HG03139 (cell line): ENCODE data around the gene GRIN3B.

Source experiments
- ATAC-seq: cut with Tn5 transposase; IDR thresholded peaks from one replicate; pipeline ENCODE4 v1.9.1; 2021; ENCODE audit not compliant: unreplicated experiment

GRIN3B gene

DNA sequence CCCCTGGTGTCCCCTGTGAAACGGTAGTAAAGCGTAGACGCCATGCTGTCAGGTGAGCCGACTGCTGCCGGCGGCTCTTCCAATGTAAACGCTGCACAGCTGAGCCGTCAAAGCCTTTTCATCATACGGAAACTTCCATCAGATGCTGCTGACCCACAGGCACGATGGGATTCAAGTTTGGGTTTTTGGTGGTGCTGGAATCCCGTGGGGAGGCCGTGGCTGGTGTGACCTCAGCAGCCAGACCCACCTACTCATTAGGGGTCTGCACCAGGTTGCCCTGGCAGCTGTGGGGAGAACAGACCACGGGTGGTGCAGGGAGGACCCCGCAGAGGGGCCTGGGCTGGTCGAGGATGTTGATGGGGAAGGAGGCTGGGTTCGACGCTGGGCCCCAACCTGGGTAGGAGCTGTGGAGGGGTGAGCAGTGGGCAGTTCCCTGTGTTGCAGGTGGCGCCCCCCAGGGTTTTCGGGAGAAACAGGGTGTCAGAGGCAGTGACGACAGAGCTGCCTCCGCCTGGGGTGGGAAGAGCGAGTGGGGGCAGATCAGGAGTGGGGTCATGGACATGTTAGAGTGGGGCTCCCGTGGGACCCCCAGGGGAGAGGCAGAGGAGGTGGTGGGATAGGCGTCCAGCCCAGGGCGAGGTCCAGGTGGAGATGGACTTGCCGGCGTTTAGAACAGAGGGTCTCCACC, 6.6 kb downstream of the GRIN3B start:
- ATAC-seq: no peak

GRCh38 chr19:1007399-1008251, 7.4 kb downstream of the GRIN3B start:
- no peak for ATAC-seq

DNA sequence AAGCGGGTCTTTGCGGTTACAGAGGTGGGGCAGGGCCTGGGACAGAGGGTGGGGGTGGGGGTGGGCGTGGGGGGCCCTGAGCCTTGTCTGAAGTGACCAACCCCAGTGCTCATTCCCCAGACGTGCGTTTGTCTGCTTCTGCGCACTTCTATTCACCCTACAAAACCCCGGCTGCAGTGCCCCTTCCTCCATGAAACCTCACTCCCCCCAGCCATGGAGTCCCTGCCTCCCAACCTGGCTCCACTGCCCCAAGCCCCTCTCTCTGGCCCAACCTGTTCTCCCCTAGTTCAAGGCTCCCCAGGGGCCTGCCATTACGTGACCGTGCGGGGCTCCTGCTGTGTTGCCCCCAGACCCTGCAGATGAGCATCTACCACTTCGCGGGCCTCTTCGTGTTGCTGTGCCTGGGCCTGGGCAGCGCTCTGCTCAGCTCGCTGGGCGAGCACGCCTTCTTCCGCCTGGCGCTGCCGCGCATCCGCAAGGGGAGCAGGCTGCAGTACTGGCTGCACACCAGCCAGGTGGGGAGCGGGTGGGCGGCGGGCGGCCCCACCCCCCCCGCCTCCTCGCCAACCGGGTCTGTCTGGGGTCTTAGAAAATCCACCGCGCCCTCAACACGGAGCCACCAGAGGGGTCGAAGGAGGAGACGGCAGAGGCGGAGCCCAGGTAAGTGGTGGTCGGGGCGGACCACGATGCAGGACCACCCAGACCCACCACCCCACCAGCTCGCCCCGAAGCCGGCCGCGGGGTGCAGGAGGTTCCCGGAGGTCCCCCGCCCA, 8.2 kb downstream of the GRIN3B start:
- no peak for ATAC-seq

GRCh38 chr19:1009041-1009980, 9.1 kb downstream of the GRIN3B start:
- no peak for ATAC-seq

DNA sequence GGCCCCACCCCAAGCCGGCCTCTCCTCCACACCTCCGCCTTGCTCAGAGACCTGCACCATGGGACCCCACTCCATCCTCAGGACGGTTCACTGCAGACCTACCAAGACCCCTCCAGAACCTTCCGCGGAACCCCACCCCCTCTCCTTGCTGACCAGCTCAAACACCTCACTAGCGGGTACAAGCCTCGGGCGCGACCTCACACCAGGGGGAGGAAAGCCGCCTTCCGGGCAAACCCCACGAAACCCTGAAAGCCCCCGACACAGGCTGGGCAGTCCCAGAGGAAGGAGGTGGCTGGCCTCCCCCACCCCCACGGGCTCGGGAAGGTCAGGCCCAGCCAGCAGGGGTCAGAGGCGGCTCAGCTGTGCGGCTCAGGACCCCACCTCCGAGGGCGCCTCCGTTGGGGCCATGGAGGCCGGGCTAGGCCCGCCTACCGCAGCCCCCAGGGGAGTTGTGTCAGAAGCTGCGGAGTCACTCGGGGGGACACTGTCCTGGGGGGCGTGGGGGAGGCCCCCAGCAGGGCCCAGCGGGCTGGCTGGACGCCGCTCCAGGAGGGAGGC, 9.8 kb downstream of the GRIN3B start:
- ATAC-seq: no peak

DNA sequence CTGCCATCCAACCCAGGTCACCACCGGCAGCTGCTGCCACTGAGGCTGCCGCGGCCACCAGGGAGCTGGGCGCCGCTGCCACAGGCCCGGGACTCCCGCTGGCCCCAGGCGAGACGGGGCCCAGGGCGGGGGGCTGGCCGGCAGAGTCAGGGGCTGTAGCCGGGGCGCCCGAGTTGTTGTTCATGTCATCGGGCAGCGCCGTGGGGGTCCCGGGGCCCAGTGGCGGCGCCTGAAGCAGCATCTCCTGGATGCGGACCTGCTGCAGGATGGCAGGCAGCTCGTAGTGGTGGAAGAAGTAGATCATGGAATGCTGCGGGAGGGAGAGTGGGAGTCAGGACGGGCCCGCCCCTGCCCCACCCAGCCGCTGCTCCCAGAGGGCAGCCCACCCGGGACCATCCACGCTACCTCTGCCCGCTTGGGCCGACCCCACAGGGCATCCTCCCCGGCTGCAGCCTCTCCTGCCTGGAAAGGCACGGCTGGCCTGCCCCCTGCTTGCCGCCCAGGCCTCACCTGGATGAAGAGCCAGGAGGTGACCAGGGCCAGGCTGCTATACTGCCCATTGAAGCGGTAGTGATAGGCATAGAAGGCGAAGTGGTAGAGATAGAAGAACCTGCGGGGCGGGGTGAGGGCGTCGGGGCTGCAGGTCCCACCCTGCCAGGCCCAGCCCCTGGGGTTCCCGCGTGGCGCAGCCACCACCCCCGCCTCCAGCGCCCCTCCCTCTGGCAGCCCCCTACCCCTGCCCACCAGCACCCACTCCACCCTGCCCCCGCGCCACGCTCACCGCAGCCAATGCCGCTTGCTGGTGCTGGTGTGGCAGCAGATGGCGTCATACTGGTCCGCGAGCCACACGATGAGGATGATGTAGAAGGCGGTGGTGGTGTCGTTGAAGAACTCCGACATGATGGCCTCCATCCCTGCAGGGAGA, 10.6 kb downstream of the GRIN3B start:
- ATAC-seq: no peak

DNA sequence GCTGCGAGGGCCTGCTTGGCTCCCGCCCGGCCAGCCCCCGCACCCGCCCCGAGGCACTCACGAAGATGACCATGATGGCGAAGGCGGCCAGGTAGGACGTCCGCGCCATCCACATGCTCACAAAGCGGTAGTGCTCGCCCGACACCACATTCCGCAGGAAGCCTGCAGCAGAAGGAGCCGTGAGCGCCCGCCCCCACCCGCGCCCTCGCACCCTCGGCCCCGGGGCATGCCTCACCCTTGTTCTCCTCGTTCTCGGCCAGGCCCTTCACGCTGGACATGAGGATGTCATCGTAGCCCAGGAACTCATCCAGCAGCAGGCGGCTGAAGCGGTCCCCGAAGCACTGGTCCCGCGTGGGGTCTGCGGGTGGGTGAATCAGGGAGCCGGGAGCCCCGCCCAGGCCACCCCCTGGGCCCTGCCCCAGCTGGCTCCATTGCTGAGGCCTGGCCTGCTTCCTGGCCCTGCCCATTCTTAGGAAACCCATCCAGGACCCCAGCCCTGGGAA, 11.7 kb downstream of the GRIN3B start:
- ATAC-seq: no peak

DNA sequence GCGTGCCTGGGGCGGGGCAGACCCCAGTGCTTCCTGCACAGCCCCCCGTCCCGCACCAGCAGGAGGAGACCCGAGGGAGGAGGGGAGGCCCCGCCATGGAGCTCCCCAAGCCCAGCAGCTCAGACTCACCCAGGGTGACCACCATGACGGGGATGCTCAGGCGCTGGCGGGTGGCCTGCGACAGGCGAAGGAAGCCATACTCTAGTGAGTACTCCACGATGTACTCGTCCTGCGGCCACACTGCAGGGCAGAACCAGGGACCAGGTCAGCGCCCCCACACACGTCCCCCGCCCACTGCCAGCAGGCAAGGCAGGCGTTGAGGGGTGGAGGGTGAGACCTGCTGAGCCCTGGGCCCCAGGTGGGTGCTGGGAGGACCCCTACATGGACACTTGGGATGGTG, 12.1 kb downstream of the GRIN3B start:
- no peak for ATAC-seq

GRCh38 chr19:1013218-1013617, 13.0 kb downstream of the GRIN3B start:
- no peak for ATAC-seq

- ATAC-seq: no peak
Measured at GRCh38 chr19:1014161-1015060, 14.2 kb downstream of the GRIN3B start.

GRCh38 chr19:1015061-1015781, 15.0 kb downstream of the GRIN3B start:
- ATAC-seq: no peak

DNA sequence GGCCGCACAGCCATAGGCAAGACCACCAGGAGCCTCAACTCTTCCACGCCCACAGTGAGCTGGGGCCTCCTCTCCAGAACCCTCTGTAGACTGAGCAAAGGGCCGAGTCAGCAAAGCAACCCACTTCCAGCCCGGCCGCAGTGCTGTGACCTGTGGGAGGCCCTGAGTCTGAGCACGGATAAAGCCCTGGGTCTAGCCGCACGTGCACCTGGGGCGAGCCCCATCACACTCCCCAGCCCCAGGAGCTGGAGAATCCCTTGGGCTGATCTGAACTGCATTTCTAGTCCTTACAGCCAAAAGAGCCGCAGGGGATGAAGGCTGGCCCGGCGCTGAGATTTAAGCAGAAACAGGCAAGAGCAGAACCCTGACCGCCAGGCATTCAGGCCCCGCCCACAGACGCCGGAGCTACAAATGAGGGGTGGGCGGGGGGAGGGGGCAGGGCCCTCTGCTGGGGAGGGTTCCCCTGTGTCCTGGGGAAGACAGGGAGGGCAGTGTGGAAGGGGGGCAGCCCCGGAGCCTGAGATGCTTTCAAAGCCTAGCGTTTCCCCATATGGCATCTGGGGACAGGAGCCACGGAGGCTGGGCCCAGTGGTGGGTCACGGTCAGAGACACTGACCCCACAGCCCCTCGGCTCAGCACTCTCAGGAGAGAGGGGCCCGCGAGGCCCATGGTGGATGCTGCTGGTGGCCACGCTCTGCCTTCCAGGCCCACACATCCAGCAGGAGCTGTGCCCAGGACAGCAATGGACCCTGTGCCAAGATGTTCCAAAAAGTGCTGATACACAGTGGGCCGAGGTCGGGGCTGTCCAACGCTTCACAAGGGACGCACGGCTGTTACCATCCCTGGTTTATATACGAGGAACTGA, 15.8 kb downstream of the GRIN3B start:
- no peak for ATAC-seq

DNA sequence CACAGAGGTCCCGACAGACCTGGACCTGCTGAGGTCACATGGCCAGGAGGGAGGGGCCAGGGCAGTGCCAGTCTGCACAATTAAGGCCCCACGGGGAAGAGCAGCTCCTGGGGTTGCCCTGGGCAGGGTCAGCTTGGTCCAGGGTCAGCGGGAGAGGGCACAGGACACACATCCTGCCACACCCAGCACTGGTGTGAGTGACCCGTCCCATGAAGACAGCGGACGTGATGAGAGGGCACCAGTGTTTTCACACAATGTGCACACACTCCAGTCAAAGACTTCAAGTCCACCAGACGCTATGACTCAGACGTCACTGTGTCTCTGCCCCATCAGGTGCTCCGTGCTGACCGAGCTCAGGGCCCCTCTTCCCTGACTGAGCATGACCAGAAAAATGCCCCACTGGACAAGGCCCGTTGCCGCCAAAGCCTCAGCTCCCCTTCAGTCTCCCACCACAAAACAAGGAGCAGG, 16.5 kb downstream of the GRIN3B start:
- no peak for ATAC-seq

DNA sequence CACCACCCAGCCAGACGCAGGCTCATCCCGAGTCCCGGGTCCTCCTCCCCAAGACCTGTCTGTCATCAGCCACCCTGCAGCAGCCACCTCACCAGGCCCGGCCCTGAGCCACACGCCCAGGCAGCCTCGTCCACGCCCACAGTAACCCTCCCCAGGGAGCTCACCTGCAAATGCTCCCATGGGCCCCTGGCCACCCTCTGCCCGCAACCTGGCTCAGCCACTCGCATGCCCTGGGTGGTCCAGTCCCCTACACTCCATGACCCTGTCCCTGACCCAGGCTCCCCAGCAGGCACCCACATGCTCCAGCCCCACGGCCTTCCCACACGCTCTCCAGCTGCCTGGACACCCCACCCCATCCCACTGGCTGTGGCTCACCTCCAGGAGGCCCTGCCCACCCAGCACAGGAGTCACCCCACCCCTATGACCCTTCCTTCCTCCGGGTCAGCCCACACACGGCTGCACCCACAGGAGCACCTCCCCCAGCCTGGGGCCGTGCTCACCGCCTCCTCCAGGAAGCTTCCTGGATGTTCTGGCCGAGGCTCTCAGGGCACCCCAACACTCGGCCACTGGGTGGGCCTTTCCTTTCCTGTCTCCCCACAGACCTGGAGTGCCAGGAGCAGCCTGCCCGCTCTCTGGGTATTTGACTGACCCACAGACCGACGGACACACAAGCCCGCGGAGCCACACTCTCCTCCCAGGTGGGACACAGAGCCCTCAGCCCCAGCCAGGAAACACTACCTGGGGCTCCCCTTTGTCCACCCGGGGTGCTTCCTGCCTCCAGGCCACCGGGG, 17.1 kb downstream of the GRIN3B start:
- ATAC-seq: no peak

DNA sequence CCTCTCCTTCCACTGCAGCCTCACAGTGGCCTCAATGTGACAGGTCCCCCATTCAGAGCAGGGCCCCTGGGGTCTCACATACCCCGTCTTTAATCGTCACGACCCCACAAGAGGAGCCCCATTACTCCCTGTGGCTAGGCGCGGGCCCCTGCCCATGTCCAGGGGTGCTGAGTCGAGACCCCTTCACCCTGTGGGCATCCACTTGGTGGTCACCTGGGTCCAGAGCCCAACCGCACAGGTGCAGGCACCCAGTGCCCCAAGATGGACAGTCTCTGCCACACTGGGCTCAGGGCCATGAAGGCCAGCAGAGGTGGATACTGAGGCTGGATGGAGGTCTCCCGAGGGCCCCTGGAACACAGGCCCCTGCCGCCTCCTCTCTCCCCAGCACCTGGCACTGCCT, 17.7 kb downstream of the GRIN3B start:
- ATAC-seq: no peak

DNA sequence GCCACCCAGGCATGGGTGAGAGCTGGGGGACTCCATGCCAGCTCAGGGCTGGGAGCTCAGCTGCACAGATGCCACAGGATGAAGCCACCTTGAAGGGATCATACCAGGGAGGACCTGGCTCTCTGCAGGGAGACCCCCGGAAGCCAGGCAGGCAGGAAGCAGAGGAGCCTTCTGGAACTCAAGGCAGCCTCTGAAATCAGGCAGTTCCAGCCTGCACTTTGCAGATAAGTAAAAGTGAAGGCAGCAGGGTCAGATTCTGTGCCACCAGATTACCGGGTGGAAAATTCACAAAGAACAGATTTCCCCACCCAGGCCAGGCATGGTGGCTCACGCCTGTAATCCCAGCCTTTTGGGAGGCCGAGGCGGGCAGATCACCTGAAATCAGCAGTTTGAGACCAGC, 18.2 kb downstream of the GRIN3B start:
- ATAC-seq: no peak
